CD4-positive, alpha-beta memory T cell (primary cell): ENCODE results near the gene PANK4. TPM values are rescaled to one million over a fixed set of nuclear protein-coding genes. Genes with fewer than 3 reads are reported as not detected.
A peak's percentile ranks its signal among the peaks of the same experiment; 100 is the strongest.

Source experiments
- CTCF ChIA-PET: fragments of 350-600 bp; sonication (Branson Sonifier 250); formaldehyde crosslinking; loops from one replicate; lab custom pipeline; 2021; ENCODE audit warnings: inconsistent platforms; ENCODE audit not compliant: partially characterized antibody; lab: Charles Lee
- POLR2A ChIA-PET: fragments of 350-600 bp; sonication (Branson Sonifier 250); formaldehyde crosslinking; loops from one replicate; lab custom pipeline; 2021; ENCODE audit not compliant: partially characterized antibody; lab: Charles Lee
- DNase-seq, 5 donors: peaks; one replicate each; pipeline versions ENCODE4 v3.0.0 to v3.0.0-alpha.2; 2020 to 2022; ENCODE audit warnings: mixed read lengths in 1 of 5
- H3K27ac ChIP-seq: one replicate; pipeline ENCODE4 v1.7.0; 2013; ENCODE audit warnings: low read depth, low read length
- H3K27me3 ChIP-seq: 2 replicates; pipeline ENCODE4 v1.7.0; 2013; ENCODE audit warnings: mild to moderate bottlenecking, low read length, moderate library complexity; ENCODE audit not compliant: insufficient read depth
- H3K36me3 ChIP-seq: 2 replicates; pipeline ENCODE4 v1.7.0; 2013; ENCODE audit warnings: mild to moderate bottlenecking, low read length, moderate library complexity; ENCODE audit not compliant: insufficient read depth
- H3K4me1 ChIP-seq: 2 replicates; pipeline ENCODE4 v1.7.0; 2013; ENCODE audit warnings: mild to moderate bottlenecking, low read length, moderate library complexity; ENCODE audit not compliant: insufficient read depth
- H3K4me3 ChIP-seq, 2 donors: one replicate each; pipeline ENCODE4 v1.7.0; 2013; ENCODE audit warnings: low read length in 2 of 2, mild to moderate bottlenecking in 1 of 2
- H3K9me3 ChIP-seq, 2 donors: one replicate each; pipeline ENCODE4 v1.7.0; 2013; ENCODE audit warnings: low read length in 2 of 2, control low read depth in 1 of 2; ENCODE audit not compliant: control insufficient read depth in 1 of 2
- H3K27ac Mint-ChIP-seq, 7 donors: one replicate each; pipeline ENCODE4 v1.8.0; 2020 to 2021; ENCODE audit warnings: mixed read lengths in 7 of 7, mild to moderate bottlenecking in 6 of 7, inconsistent platforms in 3 of 7, moderate library complexity in 3 of 7
- H3K27me3 Mint-ChIP-seq, 2 donors: one replicate each; pipeline ENCODE4 v1.8.0; 2020 to 2021; ENCODE audit warnings: mixed read lengths in 2 of 2
- H3K36me3 Mint-ChIP-seq, 2 donors: one replicate each; pipeline ENCODE4 v1.8.0; 2020 to 2021; ENCODE audit warnings: mixed read lengths in 2 of 2, inconsistent platforms in 1 of 2, mild to moderate bottlenecking in 1 of 2
- H3K4me1 Mint-ChIP-seq, 4 donors: one replicate each; pipeline ENCODE4 v1.8.0; 2020 to 2021; ENCODE audit warnings: mixed read lengths in 4 of 4, mild to moderate bottlenecking in 1 of 4
- H3K4me3 Mint-ChIP-seq, 8 donors: one replicate each; pipeline ENCODE4 v1.8.0; 2020 to 2021; ENCODE audit warnings: mixed read lengths in 8 of 8, mild to moderate bottlenecking in 7 of 8, moderate library complexity in 6 of 8, inconsistent platforms in 3 of 8
- H3K9me3 Mint-ChIP-seq, 8 donors: one replicate each; pipeline ENCODE4 v1.8.0; 2020 to 2021; ENCODE audit warnings: mixed read lengths in 8 of 8, mild to moderate bottlenecking in 5 of 8, inconsistent platforms in 3 of 8, moderate library complexity in 1 of 8
- intact Hi-C: fragments of 100-400 bp; cut with micrococcal nuclease; formaldehyde crosslinking; loops from one replicate; pipeline ENCODE4 v1.15.1; 2023
- polyA plus RNA-seq, 2 donors: library from polyadenylated mRNA; unstranded; fragments of 300-500 nt; fragmentation: Illumina TruSeq; gene quantifications; one replicate each; pipeline ENCODE4 v1.2.3, GENCODE V29; 2021
- total RNA-seq, 2 experiments: library from RNA; stranded (reverse); gene quantifications; one replicate each; pipeline ENCODE4 v1.2.3, GENCODE V29; 2021

PANK4 gene
- total and polyA plus RNA-seq, 4 experiments from 2014 or later, result 10.6 to 93.7 (median 56.6) TPM

DNA sequence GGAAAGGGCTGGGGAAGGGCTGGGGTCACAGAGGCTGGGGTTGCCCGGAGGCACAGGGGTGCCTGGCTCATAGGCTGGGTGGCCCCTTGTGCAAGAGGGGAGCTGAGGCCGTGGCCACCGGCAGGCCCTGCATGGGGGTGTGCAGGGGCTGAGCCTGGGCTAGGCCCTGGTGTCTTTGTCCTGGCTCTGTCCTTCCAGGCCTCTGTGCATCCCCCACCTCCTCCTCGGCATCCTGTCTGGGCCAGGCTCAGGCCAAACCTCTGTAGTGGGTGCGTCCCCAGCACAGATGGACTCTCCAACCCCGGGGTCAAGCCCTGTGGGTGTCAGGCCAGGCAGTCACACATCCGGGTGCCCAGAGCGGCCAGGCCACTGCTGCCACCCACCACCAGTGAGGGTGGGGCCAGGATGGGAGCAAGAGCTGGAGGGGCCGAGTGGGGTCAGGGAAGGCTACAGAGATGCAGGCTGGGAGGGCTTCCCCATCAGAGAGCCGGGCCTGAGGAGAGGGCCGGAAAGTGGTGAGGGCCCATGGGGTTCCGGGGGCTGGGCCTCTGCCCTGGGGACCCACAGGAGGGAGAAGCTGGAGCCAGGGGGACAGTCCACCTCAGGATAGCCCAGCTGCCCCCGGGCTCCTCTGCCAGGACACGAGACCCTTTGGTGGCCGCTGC is 19.4 kb downstream of the PANK4 start:
- H3K36me3 Mint-ChIP-seq, result peaks cover 4 to 27% of the 10 kb centered on the region in 2 donors
- no peak overlapping the region for H3K27ac ChIP-seq
- no peak overlapping the region for H3K27ac Mint-ChIP-seq
- no peaks in the 10 kb centered on the region for H3K27me3 ChIP-seq
- H3K9me3 ChIP-seq, result no peaks in the 10 kb centered on the region
- peaks cover 0 to 1% (median 0%) of the 10 kb centered on the region in 4 donors for H3K4me1 Mint-ChIP-seq
- no peaks in the 10 kb centered on the region for H3K4me1 ChIP-seq
- no peaks in the 10 kb centered on the region for H3K9me3 Mint-ChIP-seq
- H3K4me3 ChIP-seq, result no peak overlapping the region
- intact Hi-C loops, result no loop called here
- no peaks in the 10 kb centered on the region for H3K27me3 Mint-ChIP-seq
- POLR2A ChIA-PET, result interaction anchor here (1.1 to 2.8 kb wide), 3 partner anchors 19 to 78 kb away, joined by 4 to 12 read pairs (median 7); partner anchors contain the start of gene PANK4
- H3K36me3 ChIP-seq, result peaks cover 26% of the 10 kb centered on the region
- no peak overlapping the region for H3K4me3 Mint-ChIP-seq
- no peak for DNase-seq
- CTCF ChIA-PET, result interaction anchor here (1.0 kb wide), 1 partner anchor 18 kb away, joined by 3 read pairs; no protein-coding TSS in a partner anchor

DNA sequence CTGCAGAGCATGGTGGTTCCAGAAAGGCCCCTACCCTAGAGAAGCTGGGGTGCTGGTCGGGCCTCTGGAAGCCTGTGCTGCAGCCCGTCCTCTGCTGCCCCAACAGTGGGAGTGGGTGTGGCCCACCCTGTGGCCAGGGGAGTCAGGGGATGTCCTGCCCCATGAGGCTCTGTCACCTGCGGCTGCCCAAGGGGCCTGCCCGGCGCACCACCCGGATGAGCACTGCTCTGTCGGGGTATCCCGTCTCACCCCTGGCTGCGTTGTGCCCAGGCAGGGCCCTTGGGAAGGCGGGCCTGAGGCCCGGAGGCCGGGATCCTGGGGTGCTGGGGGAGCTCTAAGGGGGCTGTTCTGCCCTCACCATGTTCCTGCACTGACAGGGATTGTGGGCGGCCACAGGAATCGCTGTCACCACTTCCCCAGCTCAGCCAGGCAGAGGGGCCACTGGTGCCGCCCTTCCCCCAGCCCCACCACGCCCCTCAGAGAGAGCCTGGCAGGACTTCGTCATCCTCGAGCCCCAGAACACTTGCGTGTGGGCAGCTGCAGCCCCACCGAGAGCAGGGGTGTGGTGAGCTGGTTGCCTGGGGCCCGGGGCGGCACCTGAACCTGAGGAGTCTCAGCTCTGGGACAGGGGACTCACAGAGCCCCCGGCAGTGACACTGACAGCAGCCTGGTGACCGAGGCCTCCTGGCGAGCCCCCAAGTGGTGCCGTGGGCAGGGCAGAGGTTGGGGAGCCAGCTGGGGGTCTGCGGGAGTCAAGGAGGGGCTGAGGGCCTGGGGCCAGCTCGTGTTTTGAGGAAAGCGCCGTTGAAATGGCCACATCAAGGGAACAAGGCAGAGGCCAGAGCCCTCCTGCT is 20.2 kb downstream of the PANK4 start:
- Histone ChIP-seq H3K9me3 (no peaks in the 10 kb centered on the region), H3K27ac (no peak overlapping the region), H3K4me1 (no peaks in the 10 kb centered on the region), H3K27me3 (no peaks in the 10 kb centered on the region), H3K36me3 (peaks cover 18% of the 10 kb centered on the region), H3K4me3 (no peak overlapping the region)
- intact Hi-C loops, result no loop called here
- peaks cover 0 to 1% (median 0%) of the 10 kb centered on the region in 4 donors for H3K4me1 Mint-ChIP-seq
- no peak overlapping the region for H3K4me3 Mint-ChIP-seq
- DNase-seq, result no peak
- POLR2A ChIA-PET, result interaction anchor here (1.0 to 2.8 kb wide), 5 partner anchors 9 to 90 kb away, joined by 4 to 12 read pairs (median 5); partner anchors contain the start of gene PANK4
- CTCF ChIA-PET, result no interaction called here
- H3K27me3 Mint-ChIP-seq, result no peaks in the 10 kb centered on the region
- H3K27ac Mint-ChIP-seq, result no peak overlapping the region
- peaks cover 4 to 21% of the 10 kb centered on the region in 2 donors for H3K36me3 Mint-ChIP-seq
- no peaks in the 10 kb centered on the region for H3K9me3 Mint-ChIP-seq

DNA sequence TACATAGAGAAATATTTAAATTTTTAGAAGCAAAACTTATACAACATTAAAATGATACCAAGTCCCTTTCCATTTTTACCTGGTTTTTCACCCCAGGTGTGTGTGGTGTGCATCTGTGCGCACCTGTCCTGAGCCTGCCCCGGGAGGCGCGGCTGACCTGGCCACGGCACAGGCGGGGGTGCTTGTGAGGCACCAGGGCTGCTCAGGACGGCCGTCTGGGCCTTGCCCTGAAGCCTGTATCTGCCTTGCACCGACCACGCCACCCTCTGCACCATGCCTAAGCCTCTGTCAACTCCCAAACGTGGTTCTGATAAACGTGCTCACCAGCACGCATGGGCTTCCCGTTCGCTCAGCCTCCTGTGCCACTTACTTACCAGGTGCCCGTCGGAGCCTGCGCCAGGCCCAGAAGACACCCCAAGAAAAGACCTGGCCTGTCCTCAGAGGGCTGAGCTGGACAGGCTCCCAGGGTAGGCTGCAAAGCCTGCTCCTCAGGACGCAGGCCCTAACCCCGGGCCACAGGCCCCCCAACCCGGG is 20.9 kb downstream of the PANK4 start:
- intact Hi-C loops, result no loop called here
- Mint-ChIP-seq H3K4me1 (peaks cover 0 to 2% (median under 1%) of the 10 kb centered on the region in 4 donors), H3K27me3 (no peaks in the 10 kb centered on the region), H3K9me3 (no peaks in the 10 kb centered on the region), H3K36me3 (peaks cover 4 to 20% of the 10 kb centered on the region in 2 donors), H3K27ac (peak overlapping the region in 2 of 7 donors; percentile 12 to 22), H3K4me3 (no peak overlapping the region)
- Histone ChIP-seq H3K27ac (no peak overlapping the region), H3K27me3 (no peaks in the 10 kb centered on the region), H3K4me1 (no peaks in the 10 kb centered on the region), H3K4me3 (no peak overlapping the region), H3K36me3 (peaks cover 11% of the 10 kb centered on the region), H3K9me3 (no peaks in the 10 kb centered on the region)
- ChIA-PET CTCF (no interaction called here), POLR2A (interaction anchor here (1.0 to 2.8 kb wide), 5 partner anchors 9 to 90 kb away, joined by 4 to 12 read pairs (median 5); partner anchors contain the start of gene PANK4)
- no peak for DNase-seq

DNA sequence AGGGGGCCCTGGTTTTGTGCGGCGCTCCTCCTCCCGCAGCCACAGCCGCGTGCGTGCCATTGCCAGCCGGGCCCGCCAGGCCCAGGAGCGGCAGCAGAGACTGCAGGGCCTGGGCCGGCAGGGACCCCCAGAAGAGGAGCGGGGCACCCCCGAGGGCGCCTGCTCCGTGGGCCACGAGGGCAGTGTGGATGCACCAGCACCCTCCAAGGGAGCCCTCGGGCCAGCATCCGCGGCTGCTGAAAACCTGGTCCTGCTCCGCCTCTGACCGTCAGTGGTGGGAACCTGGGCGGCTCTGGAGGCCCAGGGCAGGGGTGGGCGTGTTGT is 21.5 kb downstream of the PANK4 start:
- intact Hi-C loops, result no loop called here
- peaks cover 3 to 7% (median 6%) of the 10 kb centered on the region in 4 donors for H3K4me1 Mint-ChIP-seq

DNA sequence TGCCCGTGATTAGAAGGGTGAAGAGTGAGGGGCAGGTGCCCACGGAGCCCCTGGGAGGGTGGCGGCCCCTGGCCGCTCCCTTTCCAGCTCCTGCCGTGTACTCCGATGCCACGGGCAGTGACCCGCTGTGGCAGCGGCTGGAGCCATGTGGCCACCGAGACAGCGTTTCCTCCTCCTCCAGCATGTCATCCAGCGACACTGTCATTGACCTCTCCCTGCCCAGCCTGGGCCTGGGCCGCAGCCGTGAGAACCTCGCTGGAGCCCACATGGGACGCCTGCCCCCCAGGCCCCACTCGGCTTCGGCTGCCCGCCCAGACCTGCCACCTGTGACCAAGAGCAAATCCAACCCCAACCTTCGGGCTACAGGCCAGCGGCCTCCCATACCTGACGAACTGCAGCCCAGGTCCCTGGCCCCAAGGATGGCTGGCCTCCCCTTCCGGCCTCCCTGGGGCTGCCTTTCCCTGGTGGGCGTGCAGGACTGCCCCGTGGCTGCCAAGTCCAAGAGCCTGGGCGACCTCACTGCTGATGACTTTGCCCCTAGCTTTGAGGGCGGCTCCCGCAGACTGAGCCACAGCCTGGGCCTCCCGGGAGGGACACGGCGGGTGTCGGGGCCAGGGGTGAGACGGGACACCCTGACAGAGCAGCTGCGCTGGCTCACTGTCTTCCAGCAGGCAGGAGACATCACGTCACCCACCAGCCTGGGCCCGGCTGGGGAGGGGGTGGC is 22.0 kb downstream of the PANK4 start:
- Mint-ChIP-seq H3K27me3 (no peaks in the 10 kb centered on the region), H3K36me3 (peaks cover 4 to 12% of the 10 kb centered on the region in 2 donors), H3K4me1 (peaks cover 5 to 13% (median 8%) of the 10 kb centered on the region in 4 donors), H3K4me3 (no peak overlapping the region), H3K27ac (no peak overlapping the region), H3K9me3 (no peaks in the 10 kb centered on the region)
- Histone ChIP-seq H3K4me3 (no peak overlapping the region), H3K36me3 (no peaks in the 10 kb centered on the region), H3K9me3 (no peaks in the 10 kb centered on the region), H3K27me3 (no peaks in the 10 kb centered on the region), H3K27ac (no peak overlapping the region), H3K4me1 (peaks cover 11% of the 10 kb centered on the region)
- ChIA-PET POLR2A (interaction anchor here (1.2 to 2.5 kb wide), 2 partner anchors 20 to 22 kb away, joined by 3 to 11 read pairs; partner anchors contain the start of gene PANK4), CTCF (no interaction called here)
- intact Hi-C loops, result no loop called here
- no peak for DNase-seq

More for the DNA sequence above, 21.5 kb downstream of the PANK4 start:
- H3K27ac Mint-ChIP-seq, result no peak overlapping the region
- H3K9me3 ChIP-seq, result no peaks in the 10 kb centered on the region
- no peaks in the 10 kb centered on the region for H3K27me3 Mint-ChIP-seq
- H3K36me3 ChIP-seq, result peaks cover 5% of the 10 kb centered on the region
- peaks cover 4 to 17% of the 10 kb centered on the region in 2 donors for H3K36me3 Mint-ChIP-seq
- ChIA-PET POLR2A (interaction anchor here (1.5 kb wide), 1 partner anchor 89 kb away, joined by 4 read pairs; no protein-coding TSS in a partner anchor), CTCF (no interaction called here)
- no peaks in the 10 kb centered on the region for H3K27me3 ChIP-seq
- no peak overlapping the region for H3K27ac ChIP-seq
- no peak for DNase-seq
- no peak overlapping the region for H3K4me3 ChIP-seq
- no peaks in the 10 kb centered on the region for H3K9me3 Mint-ChIP-seq
- H3K4me3 Mint-ChIP-seq, result no peak overlapping the region
- H3K4me1 ChIP-seq, result peaks cover 6% of the 10 kb centered on the region

DNA sequence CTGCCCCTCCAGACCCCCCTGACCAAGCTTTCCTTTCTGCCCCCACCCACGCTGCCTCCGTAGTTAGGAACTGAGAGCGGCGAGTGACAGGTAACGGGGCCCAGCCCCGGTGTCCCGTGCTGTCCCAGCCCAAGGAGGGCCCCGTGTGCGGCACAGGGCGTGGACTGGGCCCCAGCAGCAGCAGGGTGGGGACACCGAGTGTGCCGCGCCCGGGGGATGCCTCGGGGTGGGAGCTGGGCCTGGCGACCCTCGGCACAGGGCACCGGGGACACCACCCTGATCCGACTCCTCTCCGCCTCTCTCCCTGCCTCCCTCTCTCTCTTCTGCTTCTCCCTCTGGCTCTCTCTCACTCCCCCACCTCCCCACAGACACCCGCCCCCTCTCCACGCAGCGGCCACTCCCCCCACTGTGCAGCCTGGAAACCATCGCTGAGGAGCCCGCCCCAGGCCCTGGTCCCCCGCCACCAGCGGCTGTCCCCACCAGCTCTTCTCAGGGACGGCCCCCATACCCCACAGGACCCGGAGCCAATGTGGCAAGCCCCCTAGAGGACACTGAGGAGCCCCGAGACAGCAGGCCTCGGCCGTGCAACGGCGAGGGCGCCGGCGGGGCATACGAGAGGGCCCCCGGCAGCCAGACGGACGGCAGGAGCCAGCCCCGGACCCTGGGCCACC is 22.7 kb downstream of the PANK4 start:
- POLR2A ChIA-PET, result interaction anchor here (0.7 to 2.5 kb wide), 3 partner anchors 14 to 22 kb away, joined by 3 to 11 read pairs (median 3); partner anchors contain the start of gene PANK4
- intact Hi-C loops, result no loop called here
- H3K4me3 ChIP-seq, result no peak overlapping the region
- CTCF ChIA-PET, result no interaction called here
- no peak overlapping the region for H3K27ac ChIP-seq
- no peaks in the 10 kb centered on the region for H3K9me3 Mint-ChIP-seq
- H3K4me1 ChIP-seq, result peaks cover 17% of the 10 kb centered on the region
- H3K27me3 ChIP-seq, result no peaks in the 10 kb centered on the region
- H3K36me3 Mint-ChIP-seq, result peaks cover 4 to 7% of the 10 kb centered on the region in 2 donors
- peak overlapping the region in 1 of 7 donors; percentile 30 for H3K27ac Mint-ChIP-seq
- DNase-seq, result no peak
- H3K9me3 ChIP-seq, result no peaks in the 10 kb centered on the region
- H3K27me3 Mint-ChIP-seq, result no peaks in the 10 kb centered on the region
- H3K4me3 Mint-ChIP-seq, result no peak overlapping the region
- H3K4me1 Mint-ChIP-seq, result peaks cover 5 to 17% (median 8%) of the 10 kb centered on the region in 4 donors
- no peaks in the 10 kb centered on the region for H3K36me3 ChIP-seq
